ENCODE measurements around the gene ZFPM1. TPM values are rescaled to one million over a fixed set of nuclear protein-coding genes. Genes with fewer than 3 reads are reported as not detected.

ZFPM1 gene
- polyA plus RNA-seq, 2 donors: 0.98 to 2.6 TPM

DNA sequence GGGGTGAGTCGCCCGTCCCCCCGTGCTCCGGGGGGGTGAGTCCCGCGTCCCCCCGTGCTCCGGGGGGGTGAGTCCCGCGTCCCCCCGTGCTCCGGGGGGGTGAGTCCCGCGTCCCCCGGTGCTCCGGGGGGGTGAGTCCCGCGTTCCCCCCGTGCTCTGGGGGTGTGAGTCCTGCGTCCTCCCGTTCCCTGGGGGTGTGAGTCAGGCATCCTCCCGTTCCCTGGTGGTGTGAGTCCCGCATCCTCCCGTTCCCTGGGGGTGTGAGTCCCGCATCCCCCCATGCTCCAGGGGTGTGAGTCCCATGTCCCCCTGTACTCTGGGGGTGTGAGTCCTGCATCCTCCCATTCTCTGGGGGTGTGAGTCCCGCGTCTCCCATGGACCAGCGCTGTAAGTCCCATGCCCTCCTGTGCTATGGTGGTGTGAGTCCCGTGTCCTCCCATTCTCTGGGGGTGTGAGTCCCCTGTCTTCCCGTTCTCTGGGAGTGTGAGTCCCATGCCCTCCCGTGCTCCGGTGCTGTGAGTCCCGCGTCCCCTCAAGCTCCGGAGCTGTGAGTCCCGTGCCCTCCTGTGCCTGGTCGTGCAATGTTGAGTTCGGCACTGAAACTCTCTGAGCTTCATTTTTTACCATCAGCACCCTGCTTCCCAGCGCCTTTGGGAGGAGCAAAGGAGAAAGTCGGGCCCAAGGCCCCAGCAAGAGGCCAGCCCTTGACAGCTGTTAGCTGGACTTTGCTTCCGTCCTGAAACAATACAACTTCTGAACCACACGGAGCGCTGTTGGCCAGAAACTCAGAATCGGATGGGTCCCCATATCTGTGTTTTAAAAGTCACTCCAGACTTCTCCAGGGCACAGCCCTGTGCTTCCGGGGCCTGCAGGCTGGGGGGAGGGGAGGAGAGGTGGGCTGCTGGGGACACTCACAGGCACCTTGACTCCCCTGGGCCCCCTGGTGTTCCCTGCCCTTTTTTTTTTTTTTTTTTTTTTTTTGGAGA, 105.7 kb downstream of the ZFPM1 start:
- Histone ChIP-seq H3K4me3 (ENCODE audit: low read depth in 1 of 2, low read length in 2 of 2) (no peak overlapping the region), H3K36me3 (ENCODE audit: control insufficient read depth in 2 of 2, insufficient read depth in 2 of 2, low read length in 1 of 2) (no peaks in the 10 kb centered on the region), H3K9me3 (ENCODE audit: control insufficient read depth in 2 of 2, insufficient read depth in 1 of 2, low read depth in 1 of 2, low read length in 1 of 2) (no peaks in the 10 kb centered on the region), H3K27me3 (ENCODE audit: control insufficient read depth in 1 of 2, insufficient read depth in 2 of 2, low read length in 2 of 2) (no peaks in the 10 kb centered on the region), H3K4me1 (ENCODE audit: control insufficient read depth in 2 of 2, insufficient read depth in 2 of 2, low read length in 1 of 2) (no peaks in the 10 kb centered on the region), H3K27ac (ENCODE audit: low read depth in 2 of 2, low read length in 1 of 2) (no peak overlapping the region)
- 43 to 59% methylated on average over 30 to 45 of the region's 45 CpGs for WGBS, 2 donors

DNA sequence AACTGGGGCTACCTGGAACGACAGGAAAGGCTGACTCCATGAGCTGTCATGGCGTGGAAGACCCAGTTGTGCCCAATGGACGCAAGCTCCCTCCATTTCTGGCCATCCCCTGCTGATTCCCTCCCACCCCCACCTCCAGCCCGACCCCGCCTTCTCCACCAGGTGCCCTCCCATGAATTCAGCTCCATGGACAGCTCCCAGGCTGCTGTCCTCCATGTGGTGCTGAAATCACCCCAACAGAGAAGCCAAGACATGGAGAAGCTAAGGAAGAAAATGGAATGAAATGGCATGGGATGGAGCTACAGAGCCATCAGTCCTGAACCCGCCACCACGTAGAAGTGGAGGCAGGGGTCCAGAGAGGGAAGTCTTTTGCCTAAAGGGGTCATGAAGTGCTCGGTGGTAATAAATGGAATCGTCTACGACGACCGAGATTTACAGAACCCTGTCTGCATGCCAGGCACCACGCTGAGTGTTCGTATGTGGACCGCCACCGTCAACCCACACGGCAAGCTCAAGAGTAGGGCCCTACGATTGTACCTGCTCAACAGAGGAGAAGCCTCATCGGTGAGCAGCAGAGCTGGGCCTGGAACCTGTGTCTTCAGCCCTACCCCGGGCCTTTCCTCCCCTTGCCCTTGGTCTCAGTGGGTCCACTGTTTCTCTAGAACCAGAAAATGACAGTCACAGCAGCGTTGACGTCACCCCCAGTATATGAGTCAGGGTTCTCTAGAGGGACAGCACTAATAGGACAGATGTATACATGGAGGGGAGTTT, 107.8 kb downstream of the ZFPM1 start:
- Histone ChIP-seq H3K4me1 (ENCODE audit: control insufficient read depth in 2 of 2, insufficient read depth in 2 of 2, low read length in 1 of 2) (no peaks in the 10 kb centered on the region), H3K27ac (ENCODE audit: low read depth in 2 of 2, low read length in 1 of 2) (no peak overlapping the region), H3K36me3 (ENCODE audit: control insufficient read depth in 2 of 2, insufficient read depth in 2 of 2, low read length in 1 of 2) (no peaks in the 10 kb centered on the region), H3K4me3 (ENCODE audit: low read depth in 1 of 2, low read length in 2 of 2) (no peak overlapping the region), H3K9me3 (ENCODE audit: control insufficient read depth in 2 of 2, insufficient read depth in 1 of 2, low read depth in 1 of 2, low read length in 1 of 2) (no peaks in the 10 kb centered on the region), H3K27me3 (ENCODE audit: control insufficient read depth in 1 of 2, insufficient read depth in 2 of 2, low read length in 2 of 2) (no peaks in the 10 kb centered on the region)
- WGBS, 2 donors: 67 to 69% methylated on average over 22 of the region's 22 CpGs

DNA sequence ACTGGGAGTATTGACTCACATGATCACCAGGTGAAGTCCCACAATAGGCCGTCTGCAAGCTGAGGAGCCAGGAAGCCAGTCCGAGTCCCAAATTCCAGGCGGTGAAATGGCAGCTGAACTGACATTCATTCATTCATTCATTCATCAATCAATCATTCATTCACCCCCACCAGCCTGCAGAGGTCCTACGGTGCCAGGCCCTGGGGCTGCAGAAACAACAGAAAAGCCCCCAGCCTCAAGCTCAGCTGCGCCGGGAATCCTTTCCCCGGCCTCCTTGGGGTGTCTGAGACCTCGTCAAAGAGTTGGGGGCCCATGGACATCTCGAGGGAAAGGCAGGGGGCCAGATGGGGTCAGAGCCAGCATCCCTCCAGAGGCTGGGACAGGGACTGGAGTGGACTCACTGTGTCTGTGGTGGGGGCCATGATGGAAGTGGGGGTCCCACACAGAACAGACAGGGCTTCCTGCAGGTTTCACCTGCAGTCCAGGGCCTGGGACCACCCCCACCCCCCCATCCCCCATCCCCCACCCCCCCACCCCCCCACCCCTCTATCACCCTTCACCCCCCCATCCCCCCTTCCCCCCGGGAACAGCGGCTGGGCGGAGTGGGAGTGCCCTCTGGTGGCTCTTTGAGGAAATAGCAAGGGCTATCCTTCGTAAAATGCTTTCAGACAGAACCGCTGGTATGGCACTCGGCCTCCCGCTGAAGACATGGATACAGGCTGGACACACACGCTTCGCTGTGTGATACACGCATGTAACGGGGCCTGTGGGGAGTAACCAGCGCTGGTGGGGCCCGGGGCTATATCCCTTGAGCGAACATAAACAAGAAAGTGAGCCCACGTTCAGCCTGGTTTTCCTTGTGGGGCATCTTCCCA, 108.6 kb downstream of the ZFPM1 start:
- H3K27me3 ChIP-seq (ENCODE audit: control insufficient read depth in 1 of 2, insufficient read depth in 2 of 2, low read length in 2 of 2): no peaks in the 10 kb centered on the region
- H3K4me1 ChIP-seq (ENCODE audit: control insufficient read depth in 2 of 2, insufficient read depth in 2 of 2, low read length in 1 of 2): no peaks in the 10 kb centered on the region
- H3K27ac ChIP-seq (ENCODE audit: low read depth in 2 of 2, low read length in 1 of 2): no peak overlapping the region
- H3K9me3 ChIP-seq (ENCODE audit: control insufficient read depth in 2 of 2, insufficient read depth in 1 of 2, low read depth in 1 of 2, low read length in 1 of 2): no peaks in the 10 kb centered on the region
- H3K36me3 ChIP-seq (ENCODE audit: control insufficient read depth in 2 of 2, insufficient read depth in 2 of 2, low read length in 1 of 2): no peaks in the 10 kb centered on the region
- no peak overlapping the region for H3K4me3 ChIP-seq (ENCODE audit: low read depth in 1 of 2, low read length in 2 of 2)
- 27 to 29% methylated on average over 21 to 22 of the region's 24 CpGs for WGBS, 2 donors

DNA sequence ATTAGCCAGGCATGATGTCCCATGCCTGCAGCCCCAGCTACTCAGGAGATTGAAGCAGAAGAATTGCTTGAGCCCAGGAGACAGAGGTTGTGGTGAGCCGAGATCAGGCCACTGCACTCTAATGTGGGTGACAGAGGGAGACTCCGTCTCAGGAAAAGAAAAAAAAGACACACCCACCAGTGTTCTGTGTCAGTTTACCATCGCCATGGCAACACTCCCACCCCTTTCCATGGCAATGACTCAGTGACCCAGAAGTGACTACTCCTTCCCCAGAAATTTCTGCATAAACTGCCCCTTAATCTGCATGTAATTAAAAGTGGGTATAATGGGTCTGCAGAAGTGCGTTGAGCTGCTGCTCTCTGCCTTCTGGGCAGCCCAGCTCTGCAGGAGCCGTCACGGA, 113.1 kb downstream of the ZFPM1 start:
- Histone ChIP-seq H3K4me3 (ENCODE audit: low read depth in 1 of 2, low read length in 2 of 2) (no peak overlapping the region), H3K9me3 (ENCODE audit: control insufficient read depth in 2 of 2, insufficient read depth in 1 of 2, low read depth in 1 of 2, low read length in 1 of 2) (no peaks in the 10 kb centered on the region), H3K4me1 (ENCODE audit: control insufficient read depth in 2 of 2, insufficient read depth in 2 of 2, low read length in 1 of 2) (peaks cover 1 to 6% of the 10 kb centered on the region in 2 donors), H3K36me3 (ENCODE audit: control insufficient read depth in 2 of 2, insufficient read depth in 2 of 2, low read length in 1 of 2) (no peaks in the 10 kb centered on the region), H3K27me3 (ENCODE audit: control insufficient read depth in 1 of 2, insufficient read depth in 2 of 2, low read length in 2 of 2) (no peaks in the 10 kb centered on the region), H3K27ac (ENCODE audit: low read depth in 2 of 2, low read length in 1 of 2) (no peak overlapping the region)
- whole genome bisulfite sequencing, 2 donors: 49 to 74% methylated on average over 6 of the region's 6 CpGs

DNA sequence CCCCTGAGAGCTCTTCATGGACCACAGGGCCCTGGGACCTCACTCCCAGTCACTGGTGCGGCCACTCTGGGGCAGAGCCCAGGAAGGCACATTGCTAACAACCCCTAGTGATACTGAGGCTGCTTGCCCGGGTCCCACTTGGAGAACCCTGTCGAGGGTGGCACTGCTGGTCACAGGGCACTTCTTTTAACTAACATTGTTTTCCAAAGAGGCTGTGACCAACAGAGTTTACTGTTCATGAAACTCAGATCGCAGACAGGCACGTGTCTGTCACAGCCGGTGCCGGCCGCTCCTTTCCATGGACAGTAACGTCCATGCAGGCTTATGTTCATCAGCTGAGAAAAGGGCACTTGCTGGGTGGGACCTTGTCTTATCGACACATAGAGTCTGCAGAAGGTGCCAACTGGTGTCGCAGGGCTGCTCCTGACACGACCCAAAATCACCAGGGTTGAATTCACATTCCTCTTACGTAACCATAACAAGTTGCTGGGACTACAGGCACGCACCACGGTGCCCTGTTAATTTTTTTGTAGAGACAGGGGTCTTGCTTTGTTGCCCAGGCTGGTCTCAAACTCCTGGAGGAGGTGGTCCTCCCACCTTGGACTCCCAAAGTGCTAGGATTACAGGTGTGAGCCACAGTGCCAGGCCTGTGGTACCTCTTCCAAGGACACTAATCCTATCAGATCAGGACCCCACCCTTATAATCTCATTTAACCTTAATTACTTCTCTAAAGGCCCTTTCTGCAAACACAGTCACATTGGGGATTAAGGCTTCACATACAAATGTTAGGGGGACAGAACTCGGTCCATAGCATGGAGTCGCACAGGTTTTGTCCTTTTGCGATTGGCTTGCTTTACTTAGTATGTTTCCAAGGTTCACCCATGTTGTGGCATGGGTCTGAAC, 115.9 kb downstream of the ZFPM1 start:
- H3K27ac ChIP-seq (ENCODE audit: low read depth in 2 of 2, low read length in 1 of 2): no peak overlapping the region
- H3K27me3 ChIP-seq (ENCODE audit: control insufficient read depth in 1 of 2, insufficient read depth in 2 of 2, low read length in 2 of 2): no peaks in the 10 kb centered on the region
- peaks cover 0 to 3% of the 10 kb centered on the region in 2 donors for H3K36me3 ChIP-seq (ENCODE audit: control insufficient read depth in 2 of 2, insufficient read depth in 2 of 2, low read length in 1 of 2)
- 87 to 90% methylated on average over 18 of the region's 18 CpGs for WGBS, 2 donors
- H3K9me3 ChIP-seq (ENCODE audit: control insufficient read depth in 2 of 2, insufficient read depth in 1 of 2, low read depth in 1 of 2, low read length in 1 of 2): no peaks in the 10 kb centered on the region
- H3K4me1 ChIP-seq (ENCODE audit: control insufficient read depth in 2 of 2, insufficient read depth in 2 of 2, low read length in 1 of 2): peaks cover 6 to 10% of the 10 kb centered on the region in 2 donors
- peak overlapping the region; percentile 53 to 64 for H3K4me3 ChIP-seq (ENCODE audit: low read depth in 1 of 2, low read length in 2 of 2)

DNA sequence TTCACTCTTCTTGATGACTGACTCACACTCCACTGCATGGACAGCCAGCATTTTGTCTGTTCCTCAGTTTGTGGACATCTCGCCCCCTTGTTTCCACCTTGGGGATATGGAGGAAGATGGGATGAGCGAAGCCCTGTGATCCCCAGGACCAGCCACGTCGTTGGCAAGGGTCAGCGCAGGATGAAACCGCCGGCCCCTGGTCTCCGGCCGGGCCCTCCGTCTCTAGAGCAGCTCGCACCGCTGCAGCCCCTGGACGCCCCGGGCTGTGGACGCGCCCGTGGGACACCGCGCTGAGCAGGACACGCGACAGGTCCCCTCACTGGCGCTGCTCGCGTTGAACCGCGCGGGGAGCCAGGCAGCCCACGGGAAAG, 116.5 kb downstream of the ZFPM1 start:
- H3K27me3 ChIP-seq (ENCODE audit: control insufficient read depth in 1 of 2, insufficient read depth in 2 of 2, low read length in 2 of 2): no peaks in the 10 kb centered on the region
- peak overlapping the region; percentile 53 to 64 for H3K4me3 ChIP-seq (ENCODE audit: low read depth in 1 of 2, low read length in 2 of 2)
- peaks cover 6 to 10% of the 10 kb centered on the region in 2 donors for H3K4me1 ChIP-seq (ENCODE audit: control insufficient read depth in 2 of 2, insufficient read depth in 2 of 2, low read length in 1 of 2)
- H3K27ac ChIP-seq (ENCODE audit: low read depth in 2 of 2, low read length in 1 of 2): peak overlapping the region; percentile 47 to 65
- peaks cover 0 to 3% of the 10 kb centered on the region in 2 donors for H3K36me3 ChIP-seq (ENCODE audit: control insufficient read depth in 2 of 2, insufficient read depth in 2 of 2, low read length in 1 of 2)
- H3K9me3 ChIP-seq (ENCODE audit: control insufficient read depth in 2 of 2, insufficient read depth in 1 of 2, low read depth in 1 of 2, low read length in 1 of 2): no peaks in the 10 kb centered on the region
- WGBS, 2 donors: 1 to 2% methylated on average over 28 of the region's 28 CpGs

DNA sequence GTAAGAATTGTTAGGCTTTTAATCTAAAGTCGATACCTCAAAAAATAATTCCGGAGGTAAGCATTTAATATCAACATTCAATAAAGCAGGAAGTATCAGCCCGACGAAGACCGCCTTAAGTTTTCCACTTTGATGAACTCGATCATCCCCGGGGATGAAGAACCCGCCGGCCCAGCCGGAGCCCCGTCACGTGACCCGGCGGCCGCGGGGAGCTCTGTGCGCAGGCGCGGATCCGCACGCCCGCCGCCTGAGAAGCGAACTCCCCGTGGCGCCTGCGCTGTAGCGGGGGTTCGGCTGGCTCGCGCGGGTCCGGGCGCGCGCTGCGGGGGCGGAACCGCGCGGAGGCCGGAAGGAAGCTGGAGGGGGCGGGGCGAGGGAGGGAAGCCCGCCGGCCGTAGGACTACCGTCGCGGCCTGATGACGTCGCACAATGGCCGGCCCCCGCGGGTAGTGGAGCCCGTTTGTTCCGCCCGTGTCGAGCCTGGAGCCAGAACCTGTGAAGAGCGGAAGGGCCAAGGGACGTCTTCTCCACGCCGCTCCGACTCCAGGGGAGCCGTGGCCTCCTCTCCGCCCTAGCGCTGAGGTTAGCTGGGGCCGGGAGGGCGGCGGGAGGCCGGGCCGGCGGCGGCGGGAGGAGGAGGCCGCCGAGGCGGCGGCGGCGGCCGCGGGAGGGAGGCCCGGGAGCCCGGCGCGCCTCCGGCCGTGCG, 117.1 kb downstream of the ZFPM1 start, which contains the start of gene ZC3H18:
Gene ZC3H18 (plus strand): TSS at position 419 of the 706 bp plus-strand sequence. CDS start 6,721 bp downstream, outside the sequence.
- Histone ChIP-seq H3K27me3 (ENCODE audit: control insufficient read depth in 1 of 2, insufficient read depth in 2 of 2, low read length in 2 of 2) (no peaks in the 10 kb centered on the region), H3K4me1 (ENCODE audit: control insufficient read depth in 2 of 2, insufficient read depth in 2 of 2, low read length in 1 of 2) (peaks cover 6 to 10% of the 10 kb centered on the region in 2 donors), H3K27ac (ENCODE audit: low read depth in 2 of 2, low read length in 1 of 2) (peak within 1 kb of the TSS; percentile 88 to 96), H3K4me3 (ENCODE audit: low read depth in 1 of 2, low read length in 2 of 2) (peak within 1 kb of the TSS; percentile 84 to 95), H3K36me3 (ENCODE audit: control insufficient read depth in 2 of 2, insufficient read depth in 2 of 2, low read length in 1 of 2) (peaks cover 0 to 3% of the 10 kb centered on the region in 2 donors), H3K9me3 (ENCODE audit: control insufficient read depth in 2 of 2, insufficient read depth in 1 of 2, low read depth in 1 of 2, low read length in 1 of 2) (no peaks in the 10 kb centered on the region)
- WGBS, 2 donors: 0 to 1% methylated on average over 73 to 90 of the region's 90 CpGs

DNA sequence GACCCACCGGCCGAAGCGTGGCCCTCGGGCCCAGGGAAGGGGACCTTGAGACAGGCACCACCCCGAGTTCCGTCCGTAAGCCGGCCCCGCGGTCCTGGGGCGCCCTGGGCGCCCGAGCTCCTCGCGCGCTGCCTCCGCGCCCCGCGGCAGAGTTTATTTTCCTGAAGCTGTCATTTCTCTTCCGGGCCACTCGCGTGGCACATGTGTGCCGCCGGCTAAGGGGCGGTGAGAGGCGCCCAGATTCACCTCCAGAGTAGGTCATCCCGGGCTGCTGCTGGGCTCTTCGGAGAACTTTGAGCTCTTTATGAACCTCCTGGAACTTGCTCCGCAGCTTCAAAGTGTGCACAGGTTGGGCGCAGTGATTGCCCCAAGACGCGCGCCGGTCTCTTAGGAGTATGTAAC, 117.6 kb downstream of the ZFPM1 start:
- no peaks in the 10 kb centered on the region for H3K9me3 ChIP-seq (ENCODE audit: control insufficient read depth in 2 of 2, insufficient read depth in 1 of 2, low read depth in 1 of 2, low read length in 1 of 2)
- WGBS, 2 donors: 0 to 1% methylated on average over 35 of the region's 35 CpGs

More for the DNA sequence above, 117.6 kb downstream of the ZFPM1 start:
- Histone ChIP-seq H3K27ac (ENCODE audit: low read depth in 2 of 2, low read length in 1 of 2) (peak overlapping the region; percentile 88 to 96), H3K4me3 (ENCODE audit: low read depth in 1 of 2, low read length in 2 of 2) (peak overlapping the region; percentile 84 to 95), H3K4me1 (ENCODE audit: control insufficient read depth in 2 of 2, insufficient read depth in 2 of 2, low read length in 1 of 2) (peaks cover 6 to 10% of the 10 kb centered on the region in 2 donors), H3K27me3 (ENCODE audit: control insufficient read depth in 1 of 2, insufficient read depth in 2 of 2, low read length in 2 of 2) (no peaks in the 10 kb centered on the region), H3K36me3 (ENCODE audit: control insufficient read depth in 2 of 2, insufficient read depth in 2 of 2, low read length in 1 of 2) (peaks cover 0 to 6% of the 10 kb centered on the region in 2 donors)

Data from esophagus (tissue), 2 donors.